HL-60 (cell line): ENCODE results near the gene CCDC159.

Experiments
- CTCF ChIP-seq: IDR thresholded peaks from one replicate; pipeline ENCODE4 v1.5.1; 2011; ENCODE audit warnings: low read length, control low read depth, inconsistent platforms; ENCODE audit not compliant: insufficient read depth
- GABPA ChIP-seq: IDR thresholded peaks from 2 replicates; pipeline ENCODE4 v1.6.1; 2012; ENCODE audit warnings: low read depth
- POLR2AphosphoS5 ChIP-seq: IDR thresholded peaks from 2 replicates; pipeline ENCODE4 v1.6.1; 2012; ENCODE audit warnings: low read depth
- SPI1 ChIP-seq: IDR thresholded peaks from 2 replicates; pipeline ENCODE4 v1.6.1; 2012; ENCODE audit warnings: low read depth, mild to moderate bottlenecking, borderline replicate concordance

- TF ChIP-seq CTCF (no peak), POLR2AphosphoS5 (no peak), SPI1 (no peak), GABPA (no peak)
Observed at GRCh38 chr19:11300811-11301120, 45.6 kb upstream of the CCDC159 start.
